H9 (cell line): ENCODE results near the gene RNPEPL1. TPM values are rescaled to one million over a fixed set of nuclear protein-coding genes. Genes with fewer than 3 reads are reported as not detected.

Source experiments
- DNase-seq: peaks from one replicate; pipeline ENCODE4 v3.0.0-alpha.2; 2017
- H2AFZ ChIP-seq: one replicate; pipeline ENCODE4 v1.6.1; 2013; ENCODE audit warnings: mild to moderate bottlenecking, low read length, control low read depth, moderate library complexity
- H2AK5ac ChIP-seq: 2 replicates; pipeline ENCODE4 v1.6.1; 2013; ENCODE audit warnings: low read length, control low read depth, mixed read lengths; ENCODE audit not compliant: insufficient read length
- H2BK120ac ChIP-seq: one replicate; pipeline ENCODE4 v1.6.1; 2013; ENCODE audit warnings: low read depth, mild to moderate bottlenecking, low read length, control low read depth, inconsistent platforms; ENCODE audit not compliant: poor library complexity, severe bottlenecking
- H2BK12ac ChIP-seq: 2 replicates; pipeline ENCODE4 v1.6.1; 2013; ENCODE audit warnings: low read length, control low read depth, mixed read lengths, low read depth; ENCODE audit not compliant: insufficient read length
- H2BK15ac ChIP-seq: 2 replicates; pipeline ENCODE4 v1.6.1; 2013; ENCODE audit warnings: low read depth, low read length, control low read depth
- H2BK20ac ChIP-seq: one replicate; pipeline ENCODE4 v1.6.1; 2013; ENCODE audit warnings: low read depth, mild to moderate bottlenecking, low read length, control low read depth, inconsistent platforms; ENCODE audit not compliant: poor library complexity, severe bottlenecking
- H2BK5ac ChIP-seq: 2 replicates; pipeline ENCODE4 v1.6.1; 2013; ENCODE audit warnings: low read length, control low read depth, mixed read lengths; ENCODE audit not compliant: insufficient read length
- H3K14ac ChIP-seq: 2 replicates; pipeline ENCODE4 v1.6.1; 2013; ENCODE audit warnings: low read length, control low read depth; ENCODE audit not compliant: insufficient read depth
- H3K18ac ChIP-seq: 2 replicates; pipeline ENCODE4 v1.6.1; 2013; ENCODE audit warnings: low read depth, mild to moderate bottlenecking, mixed read lengths, low read length, control low read depth; ENCODE audit not compliant: insufficient read length
- H3K23ac ChIP-seq: 2 replicates; pipeline ENCODE4 v1.6.1; 2013; ENCODE audit warnings: low read length, control low read depth, mixed read lengths, low read depth; ENCODE audit not compliant: insufficient read length
- H3K23me2 ChIP-seq: 2 replicates; pipeline ENCODE4 v1.6.1; 2013; ENCODE audit warnings: low read depth, mild to moderate bottlenecking, mixed read lengths, low read length, control low read depth; ENCODE audit not compliant: insufficient read length, poor library complexity, severe bottlenecking
- H3K27ac ChIP-seq: 2 replicates; pipeline ENCODE4 v1.5.1; 2013; ENCODE audit warnings: low read length, control low read depth, mixed read lengths, low read depth; ENCODE audit not compliant: insufficient read length
- H3K27me3 ChIP-seq: 2 replicates; pipeline ENCODE4 v1.6.1; 2013; ENCODE audit warnings: low read length, control low read depth, inconsistent platforms; ENCODE audit not compliant: insufficient read depth
- H3K4ac ChIP-seq: 2 replicates; pipeline ENCODE4 v1.6.1; 2013; ENCODE audit warnings: low read depth, mild to moderate bottlenecking, control low read depth, inconsistent platforms, low read length, moderate library complexity
- H3K4me1 ChIP-seq: 2 replicates; pipeline ENCODE4 v1.6.1; 2013; ENCODE audit warnings: low read length, control low read depth, inconsistent platforms; ENCODE audit not compliant: insufficient read depth
- H3K4me2 ChIP-seq: 2 replicates; pipeline ENCODE4 v1.6.1; 2013; ENCODE audit warnings: low read length, control low read depth, mixed read lengths; ENCODE audit not compliant: insufficient read length, insufficient read depth
- H3K56ac ChIP-seq: 2 replicates; pipeline ENCODE4 v1.6.1; 2013; ENCODE audit warnings: low read depth, mild to moderate bottlenecking, mixed read lengths, low read length, control low read depth; ENCODE audit not compliant: insufficient read length
- H3K79me1 ChIP-seq: 2 replicates; pipeline ENCODE4 v1.6.1; 2013; ENCODE audit warnings: low read depth, mild to moderate bottlenecking, moderate library complexity, low read length, control low read depth, inconsistent platforms; ENCODE audit not compliant: insufficient read depth, poor library complexity, severe bottlenecking
- H3K79me2 ChIP-seq: 2 replicates; pipeline ENCODE4 v1.6.1; 2013; ENCODE audit warnings: low read length, control low read depth, inconsistent platforms; ENCODE audit not compliant: insufficient read depth
- H3K9ac ChIP-seq: 2 replicates; pipeline ENCODE4 v1.6.1; 2013; ENCODE audit warnings: low read length, control low read depth, mixed read lengths; ENCODE audit not compliant: insufficient read length; ENCODE audit errors: extremely low read depth
- H3K9me3 ChIP-seq: one replicate; pipeline ENCODE4 v1.6.1; 2013; ENCODE audit warnings: low read depth, low read length, inconsistent platforms; ENCODE audit not compliant: control insufficient read depth
- H3T11ph ChIP-seq: one replicate; pipeline ENCODE4 v1.6.1; 2013; ENCODE audit warnings: mild to moderate bottlenecking, low read length, control low read depth, inconsistent platforms
- H4K20me1 ChIP-seq: one replicate; pipeline ENCODE4 v1.6.1; 2013; ENCODE audit not compliant: control insufficient read depth, insufficient read length, insufficient read depth
- H4K5ac ChIP-seq: 2 replicates; pipeline ENCODE4 v1.6.1; 2013; ENCODE audit warnings: low read depth, mild to moderate bottlenecking, mixed read lengths, low read length, control low read depth; ENCODE audit not compliant: insufficient read length
- H4K8ac ChIP-seq: replicated peaks from 2 replicates; pipeline ENCODE4 v1.6.1; 2013; ENCODE audit warnings: low read length, control low read depth, mixed read lengths, low read depth; ENCODE audit not compliant: insufficient read length
- H4K91ac ChIP-seq: 2 replicates; pipeline ENCODE4 v1.6.1; 2013; ENCODE audit warnings: low read depth, mild to moderate bottlenecking, moderate library complexity, mixed read lengths, low read length, control low read depth; ENCODE audit not compliant: insufficient read length
- H3K27ac Mint-ChIP-seq, 3 experiments: 2 replicates in 2 of 3; 3 replicates in 1 of 3; pipeline ENCODE4 v1.8.0; 2020 to 2021; ENCODE audit warnings: mixed read lengths in 3 of 3, mild to moderate bottlenecking in 1 of 3, moderate library complexity in 1 of 3
- H3K27me3 Mint-ChIP-seq: 2 replicates; pipeline ENCODE4 v1.8.0; 2021; ENCODE audit warnings: low read depth, mild to moderate bottlenecking, moderate library complexity, mixed read lengths
- H3K36me3 Mint-ChIP-seq, 3 experiments: 2 replicates in 2 of 3; 3 replicates in 1 of 3; pipeline ENCODE4 v1.8.0; 2020 to 2021; ENCODE audit warnings: low read depth in 3 of 3, mixed read lengths in 3 of 3; ENCODE audit not compliant: insufficient read depth in 1 of 3
- H3K4me1 Mint-ChIP-seq, 2 experiments: 2 replicates each; pipeline ENCODE4 v1.8.0; 2020; ENCODE audit warnings: mixed read lengths in 2 of 2
- H3K4me3 Mint-ChIP-seq, 2 experiments: 2 replicates in 1 of 2; 3 replicates in 1 of 2; pipeline ENCODE4 v1.8.0; 2020 to 2021; ENCODE audit warnings: mild to moderate bottlenecking in 2 of 2, mixed read lengths in 2 of 2, moderate library complexity in 1 of 2
- H3K9me3 Mint-ChIP-seq, 2 experiments: 2 replicates in 1 of 2; 3 replicates in 1 of 2; pipeline ENCODE4 v1.8.0; 2020; ENCODE audit warnings: mild to moderate bottlenecking in 2 of 2, mixed read lengths in 2 of 2, moderate library complexity in 1 of 2
- CTCF ChIP-seq: fragments of 200-600 bp; sonication (generic); conservative IDR thresholded peaks from 3 replicates; pipeline ENCODE4 v1.8.0; 2021; ENCODE audit warnings: antibody characterized with exemption, mild to moderate bottlenecking
- WGBS: extraction: QIAGEN DNeasy Blood & Tissue Kit; methylation state at CpG from one replicate; pipeline ENCODE4 v1.1.7; 2013; ENCODE audit warnings: missing lambda C conversion rate, low lambda C conversion rate, mixed read lengths; ENCODE audit not compliant: insufficient read length; ENCODE audit errors: extremely low coverage; 5-methylcytosine and 5-hydroxymethylcytosine counted together
- total RNA-seq: library from RNA; stranded (reverse); gene quantifications from 2 replicates; pipeline ENCODE4 v1.2.1, GENCODE V29; 2021

Gene RNPEPL1
- total RNA-seq, 1 experiment from 2014 or later = 22.5 TPM

GRCh38 chr2:240629619-240629967 lies 61.3 kb downstream of the RNPEPL1 start:
- Mint-ChIP-seq H3K9me3 (peaks cover 26 to 29% of the 10 kb centered on the region in 2 experiments), H3K4me1 (peaks cover 0 to 9% of the 10 kb centered on the region in 2 experiments; a peak in 2 of 4 replicates), H3K27me3 (peaks cover 14% of the 10 kb centered on the region), H3K27ac (no peak overlapping the region), H3K36me3 (peaks cover 0 to 16% (median 0%) of the 10 kb centered on the region in 3 experiments; a peak in 2 of 7 replicates), H3K4me3 (no peak overlapping the region)
- no peaks in the 10 kb centered on the region for H3K79me1 ChIP-seq
- WGBS = no CpG with 5 or more reads among the region's 5 CpGs
- no peaks in the 10 kb centered on the region for H3K4me1 ChIP-seq
- no peak overlapping the region for H2BK5ac ChIP-seq
- H3K27ac ChIP-seq = no peak overlapping the region
- no peaks in the 10 kb centered on the region; the same call in 1 of the 2 replicates for H3K27me3 ChIP-seq
- H4K91ac ChIP-seq = no peak overlapping the region
- no peak overlapping the region for H3T11ph ChIP-seq
- no peaks in the 10 kb centered on the region for H3K23me2 ChIP-seq
- no peaks in the 10 kb centered on the region for H4K20me1 ChIP-seq
- no peak overlapping the region for H2AK5ac ChIP-seq
- H3K9me3 ChIP-seq = peaks cover 9% of the 10 kb centered on the region
- no peak overlapping the region for H3K9ac ChIP-seq
- no peak overlapping the region for H3K56ac ChIP-seq
- no peak overlapping the region for H2BK120ac ChIP-seq
- no peak overlapping the region for H4K5ac ChIP-seq
- no peak overlapping the region for H3K4ac ChIP-seq
- H2BK20ac ChIP-seq = no peak overlapping the region
- no peak overlapping the region for H3K23ac ChIP-seq
- H2AFZ ChIP-seq = no peak overlapping the region
- no peak overlapping the region for H3K4me2 ChIP-seq
- H3K14ac ChIP-seq = no peak overlapping the region
- peak; percentile 15 for DNase-seq
- H3K18ac ChIP-seq = no peak overlapping the region
- H4K8ac ChIP-seq = no peak overlapping the region
- TF ChIP-seq CTCF = no peak
- H2BK12ac ChIP-seq = no peak overlapping the region
- no peaks in the 10 kb centered on the region for H3K79me2 ChIP-seq
- no peak overlapping the region for H2BK15ac ChIP-seq
